22Rv1 (cell line): Measurements from ENCODE around the gene RXFP2.

ENCODE experiments used
- ZFX ChIP-seq: fragments of 450-650 bp; IDR thresholded peaks from 2 replicates; pipeline ENCODE4 v1.6.1; 2017; ENCODE audit warnings: antibody characterized with exemption, borderline replicate concordance
- TF ChIP-seq, protein P1 (sequence below): fragments of 450-650 bp; IDR thresholded peaks from 2 replicates; pipeline ENCODE4 v1.5.1; 2017; ENCODE audit warnings: mild to moderate bottlenecking

GRCh38 chr13:31846182-31846938, 107.0 kb downstream of the RXFP2 start:
- TF ChIP-seq, protein P1, sequence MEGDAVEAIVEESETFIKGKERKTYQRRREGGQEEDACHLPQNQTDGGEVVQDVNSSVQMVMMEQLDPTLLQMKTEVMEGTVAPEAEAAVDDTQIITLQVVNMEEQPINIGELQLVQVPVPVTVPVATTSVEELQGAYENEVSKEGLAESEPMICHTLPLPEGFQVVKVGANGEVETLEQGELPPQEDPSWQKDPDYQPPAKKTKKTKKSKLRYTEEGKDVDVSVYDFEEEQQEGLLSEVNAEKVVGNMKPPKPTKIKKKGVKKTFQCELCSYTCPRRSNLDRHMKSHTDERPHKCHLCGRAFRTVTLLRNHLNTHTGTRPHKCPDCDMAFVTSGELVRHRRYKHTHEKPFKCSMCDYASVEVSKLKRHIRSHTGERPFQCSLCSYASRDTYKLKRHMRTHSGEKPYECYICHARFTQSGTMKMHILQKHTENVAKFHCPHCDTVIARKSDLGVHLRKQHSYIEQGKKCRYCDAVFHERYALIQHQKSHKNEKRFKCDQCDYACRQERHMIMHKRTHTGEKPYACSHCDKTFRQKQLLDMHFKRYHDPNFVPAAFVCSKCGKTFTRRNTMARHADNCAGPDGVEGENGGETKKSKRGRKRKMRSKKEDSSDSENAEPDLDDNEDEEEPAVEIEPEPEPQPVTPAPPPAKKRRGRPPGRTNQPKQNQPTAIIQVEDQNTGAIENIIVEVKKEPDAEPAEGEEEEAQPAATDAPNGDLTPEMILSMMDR = no peak
- TF ChIP-seq ZFX = no peak
